NCI-H748 (cell line): ENCODE results near the gene C10orf90.

Source experiments
- DNase-seq: peaks from one replicate; lab custom pipeline; 2025; ENCODE audit not compliant: unreplicated experiment; lab: John Stamatoyannopoulos, UW

The C10orf90 gene

DNA sequence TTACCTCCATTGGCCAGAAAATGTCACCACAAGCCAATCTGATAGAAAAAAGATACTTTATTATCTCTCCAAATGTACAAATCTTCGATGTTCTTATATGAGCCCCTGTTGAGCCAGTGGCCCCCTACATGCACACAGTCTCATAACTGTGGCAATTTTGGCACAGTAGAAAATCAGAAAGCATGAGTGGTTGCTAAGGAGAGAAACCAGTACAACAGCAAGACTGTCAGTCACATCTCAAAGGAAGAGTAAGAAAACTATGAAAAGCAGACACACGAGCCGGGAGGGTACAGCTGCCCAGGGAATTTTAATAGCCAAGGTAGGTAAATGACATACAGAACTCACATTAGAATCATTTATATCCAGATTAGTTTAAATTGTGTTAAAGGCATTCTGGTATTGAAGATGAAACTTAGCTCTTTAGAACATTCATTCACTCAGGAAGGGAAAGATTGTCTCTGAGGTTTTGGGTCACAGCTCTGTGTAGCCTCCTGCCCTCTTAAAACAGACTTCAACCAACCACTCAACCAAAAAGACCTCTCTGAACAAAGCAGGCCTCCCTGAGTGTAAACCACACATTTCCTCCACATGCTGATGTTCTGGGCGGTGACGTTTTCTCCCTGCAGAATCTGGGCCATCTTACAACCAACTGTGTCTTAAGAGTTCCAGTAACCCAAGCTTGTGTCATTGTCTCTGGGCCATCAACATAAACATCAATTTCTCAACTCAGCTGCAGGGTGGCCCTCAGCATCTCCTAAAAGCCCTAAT is 201.4 kb downstream of the C10orf90 start:
- DNase-seq: no peak

DNA sequence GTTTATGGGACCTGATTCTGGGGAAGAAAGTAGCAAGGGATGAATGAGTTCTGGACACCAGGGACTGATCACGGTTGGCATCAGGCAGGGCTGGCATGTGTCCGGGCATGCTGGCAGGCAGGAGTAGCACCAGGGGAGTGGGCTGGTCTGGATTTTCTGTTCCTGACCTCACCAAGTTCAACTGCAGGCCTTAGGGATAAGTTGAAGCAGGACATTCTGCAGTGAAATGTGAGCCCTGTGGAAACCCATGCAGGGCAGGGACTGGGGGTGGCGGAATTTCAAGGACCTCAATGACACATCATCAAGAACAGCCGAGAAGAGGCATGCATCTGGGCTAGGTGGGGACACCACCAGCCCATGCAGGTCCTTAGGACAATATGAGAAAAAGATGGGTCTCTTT is 202.0 kb downstream of the C10orf90 start:
- DNase-seq: no peak

- DNase-seq: no peak
These were observed 204.7 kb downstream of the C10orf90 start for GRCh38 chr10:126465771-126466170.

DNA sequence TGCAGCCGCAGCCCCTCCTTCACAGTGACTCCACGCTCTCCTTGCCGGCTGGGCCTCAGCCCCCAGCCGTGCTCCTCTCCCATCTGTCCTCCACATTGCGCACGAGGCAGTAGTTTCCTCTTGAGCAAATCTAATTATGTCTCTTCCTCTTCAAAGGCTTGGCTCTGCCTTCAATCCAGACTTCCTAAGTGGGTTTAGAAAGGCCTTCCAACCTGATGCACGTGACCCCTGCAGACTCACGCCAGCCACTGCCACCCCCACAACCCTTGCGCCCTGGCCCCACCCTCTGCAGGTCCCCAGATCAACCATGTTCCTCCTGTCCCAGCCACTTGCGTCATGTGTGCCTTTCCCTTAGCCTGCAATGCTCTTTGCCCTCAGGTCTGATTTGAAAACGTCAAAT is 207.2 kb downstream of the C10orf90 start:
- DNase-seq: no peak

DNA sequence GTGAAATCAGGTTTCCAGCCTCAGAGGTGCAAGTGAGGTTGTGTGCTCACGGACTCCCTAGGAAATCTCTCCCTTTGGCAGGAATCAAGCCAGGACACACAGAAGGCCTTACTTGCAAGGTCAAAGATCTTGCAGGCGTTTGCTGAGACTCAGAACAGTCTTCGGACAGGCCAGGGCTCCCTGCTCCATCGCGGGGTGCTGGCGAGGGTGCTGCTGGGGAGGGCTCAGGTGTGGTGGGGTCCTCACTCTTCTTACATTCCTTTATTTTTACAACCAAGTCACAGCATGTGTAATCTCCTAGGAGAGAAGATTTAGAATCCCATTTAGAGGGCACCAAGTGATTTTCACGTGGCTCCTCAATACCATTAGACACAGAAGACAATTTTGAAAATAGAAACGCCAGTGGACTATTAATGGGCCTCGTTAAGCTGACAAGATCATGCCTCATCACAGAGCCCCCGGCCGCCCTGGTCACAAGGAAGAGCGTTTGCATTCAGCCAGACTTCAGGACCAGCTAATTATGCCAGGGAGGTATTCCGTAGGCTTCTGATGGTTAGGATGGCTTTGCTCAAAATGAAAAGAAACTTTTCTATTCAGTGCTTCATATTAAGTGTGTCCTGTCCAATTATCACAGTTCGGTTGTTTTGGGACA is 209.1 kb downstream of the C10orf90 start:
- DNase-seq: no peak

- peak; percentile 22 for DNase-seq
These were observed 210.5 kb downstream of the C10orf90 start for GRCh38 chr10:126459878-126460481.

- no peak for DNase-seq
These were observed 211.3 kb downstream of the C10orf90 start for GRCh38 chr10:126459032-126459831.

DNA sequence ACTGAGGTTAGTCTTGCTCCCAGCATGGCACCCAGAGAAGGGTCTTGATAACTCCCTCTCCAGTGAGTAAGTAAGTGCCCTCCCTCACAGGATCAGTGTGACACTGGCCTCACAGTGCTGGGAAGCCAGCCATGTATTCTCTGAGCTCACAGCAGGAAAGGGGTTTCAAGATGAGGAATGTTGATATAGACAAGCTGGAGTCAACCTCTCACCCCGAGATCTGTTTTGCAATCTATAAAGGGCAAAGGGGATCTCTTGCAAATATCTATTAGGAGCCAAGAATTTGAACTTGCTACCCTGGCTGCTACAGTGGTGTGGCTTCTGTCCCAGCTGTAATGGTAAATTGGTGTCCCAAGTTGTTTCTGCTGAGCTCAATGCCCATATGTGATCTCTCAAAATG is 212.0 kb downstream of the C10orf90 start:
- DNase-seq: no peak

DNA sequence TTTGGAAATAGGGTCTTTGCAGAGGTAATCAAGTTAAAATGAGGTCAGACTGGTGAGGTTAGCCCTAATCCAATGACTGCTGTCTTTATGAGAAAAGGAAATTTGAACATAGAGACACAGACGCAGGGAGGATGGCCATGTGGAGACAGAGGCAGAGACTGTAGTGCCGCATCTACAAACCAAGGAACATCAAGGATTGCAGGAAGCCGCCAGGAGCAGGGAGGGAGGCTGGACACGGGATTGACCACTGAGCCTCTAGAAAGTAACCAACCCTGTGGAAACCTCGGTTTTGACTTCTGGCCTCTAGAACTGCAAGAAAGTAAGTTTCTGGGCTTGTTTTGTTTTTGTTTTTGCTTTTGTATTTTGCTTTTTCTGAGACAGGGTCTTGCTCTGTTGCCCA is 213.9 kb downstream of the C10orf90 start:
- DNase-seq: no peak

DNA sequence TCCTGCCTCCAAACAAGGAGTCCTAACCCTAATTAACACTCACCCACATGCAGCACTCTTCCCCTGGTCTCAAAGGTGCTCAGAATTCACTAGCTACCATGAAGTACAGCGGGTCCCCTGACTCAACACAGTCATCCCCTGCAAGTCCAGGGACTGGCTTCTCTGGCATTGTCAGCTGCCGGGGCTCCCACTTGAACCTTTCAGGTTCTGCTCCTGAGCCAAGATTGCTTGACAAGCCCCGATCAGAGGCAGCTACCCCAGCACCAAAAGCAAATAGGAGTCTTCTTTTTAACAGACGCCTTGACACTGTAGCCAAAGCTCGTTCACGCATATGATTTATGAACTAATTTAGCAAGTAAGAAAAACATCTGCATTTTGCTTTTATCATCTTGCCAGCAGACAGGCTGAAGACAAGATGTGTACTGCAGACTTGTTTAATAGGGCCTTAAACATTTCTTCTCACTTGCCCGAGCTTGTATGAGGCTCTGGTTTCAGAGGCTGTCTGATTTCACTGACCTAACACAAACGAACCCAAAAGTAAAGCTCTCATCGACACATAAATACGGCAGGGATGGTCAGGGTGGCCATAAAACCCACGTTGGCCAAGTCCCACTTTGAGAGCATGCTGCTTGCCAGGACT is 214.6 kb downstream of the C10orf90 start:
- no peak for DNase-seq

DNA sequence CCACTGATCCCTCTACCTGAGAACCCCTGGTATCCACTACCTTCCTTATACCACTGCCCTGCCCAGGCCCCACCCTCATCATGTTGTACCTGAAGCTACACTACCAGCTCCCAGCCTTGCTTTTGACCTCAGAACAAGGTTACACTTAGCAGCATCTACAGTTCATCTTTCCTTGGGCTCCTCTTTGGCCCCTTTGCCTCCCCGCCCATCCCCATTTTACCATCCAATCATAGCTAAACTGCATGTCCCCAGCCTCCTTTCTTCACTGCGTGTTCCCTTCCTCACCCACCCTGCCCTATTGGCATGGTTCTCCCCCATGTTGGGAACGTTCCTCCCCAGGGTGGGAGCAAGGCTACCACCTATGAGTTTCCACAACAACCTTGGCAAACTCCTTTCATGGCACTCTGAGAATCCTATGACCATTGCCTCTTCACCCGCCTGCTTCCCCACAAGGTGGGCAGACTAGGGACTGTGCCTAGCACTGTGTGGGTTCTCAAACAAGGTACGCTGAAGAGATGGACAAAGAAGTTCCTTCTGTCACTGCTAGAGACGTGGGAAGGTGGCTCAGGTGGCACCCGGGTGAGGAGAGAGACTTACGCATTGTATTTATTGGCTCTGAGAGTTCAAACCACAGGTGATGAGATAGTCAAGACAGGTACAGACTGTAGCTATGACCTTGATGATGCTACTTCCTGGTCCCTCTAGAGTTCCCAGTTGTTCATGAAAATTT is 215.3 kb downstream of the C10orf90 start:
- DNase-seq: no peak

DNA sequence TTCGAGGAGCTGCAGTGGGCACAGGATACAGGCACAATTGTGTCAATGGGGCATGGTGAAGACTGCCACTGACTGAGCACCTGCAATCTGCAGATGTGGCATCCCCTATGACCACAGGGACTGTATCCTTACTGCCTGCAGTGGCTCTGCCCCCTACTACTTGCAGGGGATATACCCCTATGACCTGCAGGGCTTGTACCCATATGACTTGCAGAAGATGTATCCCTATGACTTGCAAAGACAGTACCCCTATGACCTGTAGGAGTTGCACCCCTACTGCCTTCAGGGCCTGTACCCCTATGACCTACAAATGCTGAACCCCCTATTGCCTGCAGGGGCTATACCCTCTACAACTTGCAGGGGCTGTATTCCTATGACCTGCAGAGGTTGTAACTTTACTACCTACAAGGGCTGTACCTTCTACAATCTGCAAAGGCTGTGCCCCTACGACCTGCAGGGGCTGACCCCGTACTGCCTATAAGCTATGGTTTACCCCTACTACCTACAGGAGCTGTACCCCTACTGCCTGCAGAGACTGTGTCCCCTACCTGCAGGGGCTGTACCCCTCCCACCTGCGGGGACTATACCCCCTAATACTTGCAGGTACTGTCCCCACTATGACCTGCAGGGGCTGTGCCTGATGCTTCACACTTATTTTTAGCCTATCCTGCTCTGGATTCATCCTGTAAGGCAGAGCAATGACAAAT is 216.3 kb downstream of the C10orf90 start:
- no peak for DNase-seq

- DNase-seq: no peak
These were observed 218.2 kb downstream of the C10orf90 start for GRCh38 chr10:126452245-126452644.

- DNase-seq: no peak
These were observed 222.4 kb downstream of the C10orf90 start for GRCh38 chr10:126448091-126448490.

DNA sequence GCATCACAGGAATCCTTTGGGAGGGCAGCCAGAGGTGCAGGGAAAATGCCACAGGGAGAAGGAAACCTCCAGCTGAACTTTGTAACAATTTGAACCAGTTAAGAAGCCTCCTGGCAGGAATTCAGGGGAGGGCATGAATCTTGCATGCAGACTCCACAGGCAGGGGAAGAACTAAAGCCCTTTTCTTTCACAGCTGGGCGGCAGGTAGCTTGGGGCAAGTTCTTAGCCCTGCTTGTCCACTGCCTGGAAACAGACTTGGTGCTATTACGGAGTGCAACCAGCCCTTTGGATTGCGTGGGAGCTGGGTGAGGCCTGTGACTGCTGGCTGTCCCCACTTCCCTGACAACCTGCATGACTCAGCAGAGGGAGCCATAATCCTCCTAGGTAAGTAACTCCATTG is 230.6 kb downstream of the C10orf90 start:
- no peak for DNase-seq

DNA sequence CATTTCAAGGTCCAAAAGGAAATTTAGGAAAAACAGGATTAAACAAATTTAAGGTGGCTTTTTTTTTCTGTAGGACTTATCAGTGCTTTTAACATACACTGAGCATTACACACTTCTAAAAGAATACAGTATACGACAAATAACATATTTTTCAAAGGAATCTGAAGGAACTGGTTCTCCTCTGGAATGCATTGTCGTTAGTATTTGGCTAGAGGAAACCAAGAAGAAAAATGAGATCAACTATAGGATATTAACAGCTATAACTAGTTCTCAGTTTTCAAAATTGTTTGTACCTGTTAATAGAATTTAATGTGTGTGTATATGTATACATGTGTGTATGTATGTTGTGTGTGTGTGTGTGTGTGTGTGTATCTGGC is 232.1 kb downstream of the C10orf90 start:
- DNase-seq: no peak

DNA sequence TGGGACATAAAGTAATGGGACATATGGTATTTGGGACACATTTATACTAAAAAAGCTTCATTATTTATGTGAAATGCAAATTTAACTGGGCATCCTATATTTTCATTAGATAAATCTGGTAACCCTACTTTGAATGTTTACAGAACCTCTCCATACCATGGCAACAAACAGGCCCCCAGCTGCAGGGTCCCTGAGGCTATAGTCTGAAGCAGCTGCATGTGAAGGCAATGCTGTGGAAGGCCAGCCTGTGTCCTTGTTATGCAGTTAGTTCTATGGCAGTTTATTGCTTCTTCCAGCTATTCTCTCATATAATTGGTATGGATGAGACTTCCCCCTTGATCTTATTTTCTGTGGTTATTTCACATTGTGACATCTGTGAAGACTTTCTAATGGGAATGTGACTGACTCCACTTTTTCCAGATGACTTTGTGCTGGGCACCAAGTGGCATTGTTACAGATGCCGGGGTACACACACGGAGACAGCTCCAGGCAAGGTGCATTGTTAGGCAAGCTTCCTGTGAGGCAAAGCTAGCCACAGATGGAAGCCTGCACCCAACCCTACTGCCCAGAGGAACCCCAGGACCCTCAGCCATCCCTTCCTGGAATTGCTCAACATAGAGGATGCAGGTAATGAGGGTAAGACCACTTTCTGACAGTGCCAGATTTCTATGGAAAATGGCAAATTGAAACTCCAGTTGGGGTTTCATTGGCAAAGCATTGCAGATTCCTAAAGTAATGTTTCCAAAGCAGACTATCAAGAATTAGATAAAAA is 232.7 kb downstream of the C10orf90 start:
- DNase-seq: peak; percentile 7

GRCh38 chr10:126434235-126434634 is 236.3 kb downstream of the C10orf90 start:
- no peak for DNase-seq

DNA sequence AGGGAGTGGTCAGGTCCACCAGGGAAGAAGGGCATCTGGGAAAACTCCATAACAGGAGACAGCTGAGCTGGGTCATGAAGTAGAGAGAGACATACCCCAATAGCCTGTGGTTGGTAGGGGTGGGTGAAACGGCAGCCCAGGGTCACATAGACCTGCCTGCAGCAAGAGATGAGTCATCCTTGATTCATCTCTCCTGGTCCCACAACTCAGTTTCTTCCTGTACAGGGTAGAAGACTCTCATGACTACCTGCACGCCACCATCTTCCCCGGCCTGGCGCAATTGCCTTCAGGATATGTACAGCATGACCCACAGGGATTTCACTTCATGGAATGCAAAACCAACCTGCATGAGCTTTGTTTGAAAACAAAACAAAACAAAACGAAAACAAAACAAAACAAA is 237.1 kb downstream of the C10orf90 start:
- DNase-seq: no peak
